ENCODE data around the gene TASP1. TPM values are rescaled to one million over a fixed set of nuclear protein-coding genes. Genes with fewer than 3 reads are reported as not detected.

The TASP1 gene
- total and polyA plus RNA-seq, 2 donors (not counting 1 experiment from before 2014, with no cell fraction given) = 6.4 to 23.9 TPM

DNA sequence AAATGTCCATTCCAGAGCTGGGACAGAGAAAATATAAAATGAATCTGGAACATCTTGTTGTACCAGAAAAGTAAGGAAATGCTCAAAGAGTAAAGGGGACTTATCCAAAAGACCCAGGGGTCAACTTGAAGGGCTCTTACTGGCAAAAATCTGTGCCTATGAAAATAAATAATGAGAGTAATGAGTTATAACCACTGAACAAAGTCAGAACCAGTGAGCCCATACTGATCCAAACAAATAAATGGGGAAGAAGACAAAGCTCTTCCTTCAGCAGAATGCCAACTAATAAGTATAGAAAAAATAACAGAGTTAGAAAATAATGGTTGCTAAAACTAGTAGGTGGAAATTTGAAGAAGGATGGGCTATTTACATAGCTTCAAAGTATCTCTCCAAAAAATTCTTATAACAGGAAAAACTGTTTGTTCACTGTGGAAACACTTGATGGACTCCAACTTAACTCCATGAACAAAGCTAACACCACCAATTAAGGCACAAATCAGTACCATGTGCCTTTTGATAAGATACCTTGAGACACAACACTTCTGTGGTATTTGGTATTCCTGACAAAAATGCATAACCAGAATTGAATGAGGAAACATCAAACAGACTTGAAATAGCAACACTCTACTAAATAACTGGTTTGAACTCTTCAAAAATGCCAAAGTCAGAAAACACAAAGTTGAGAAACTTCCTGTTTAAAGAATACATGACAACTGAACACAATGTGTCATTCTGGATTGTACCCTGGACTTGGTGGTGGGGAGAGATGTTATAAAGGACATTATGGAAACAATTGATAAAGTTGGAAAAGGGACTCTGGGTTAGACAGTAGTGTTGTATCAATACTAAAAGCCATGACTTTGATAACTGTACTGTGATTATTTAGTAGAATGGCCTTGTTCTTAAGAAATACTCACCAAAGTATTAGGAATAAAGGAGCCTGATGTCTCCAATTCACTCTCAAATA, 220.2 kb downstream of the TASP1 start:
- no peak for TF ChIP-seq CTCF (IDR thresholded peaks at IDR 0.05)
- TF ChIP-seq EZH2 (IDR thresholded peaks at IDR 0.05; ENCODE audit: borderline replicate concordance, insufficient read depth, low read depth, low read length, poor library complexity, severe bottlenecking) = no peak
- Mint-ChIP-seq H3K4me3 (no peak overlapping the region), H3K9me3 (ENCODE audit: insufficient read depth) (no peaks in the 10 kb centered on the region), H3K4me1 (no peaks in the 10 kb centered on the region), H3K27ac (no peak overlapping the region), H3K27me3 (no peaks in the 10 kb centered on the region)
- no peak overlapping the region for H3K9ac ChIP-seq (ENCODE audit: low read length)
- ATAC-seq (ENCODE audit: low read depth) (no peak), DNase-seq (no peak)
- peaks cover 0 to 11% of the 10 kb centered on the region in 2 experiments for H3K36me3 ChIP-seq (replicated peaks in 1 of 2; ENCODE audit: control extremely low read depth in 1 of 2, control insufficient read depth in 1 of 2, extremely low read depth in 1 of 2, insufficient read depth in 2 of 2, low read length in 1 of 2)
- H3K27ac ChIP-seq (ENCODE audit: low read length in 2 of 2) = no peak overlapping the region
- H4K20me1 ChIP-seq (ENCODE audit: control insufficient read depth, insufficient read depth, low read length, poor library complexity, severe bottlenecking) = no peaks in the 10 kb centered on the region
- H3K4me2 ChIP-seq (replicated peaks; ENCODE audit: low read depth, low read length, poor library complexity, severe bottlenecking) = no peak overlapping the region
- ChIA-PET POLR2A (no interaction called here), CTCF (no interaction called here)
- H2AFZ ChIP-seq (ENCODE audit: insufficient read depth, low read depth, low read length, poor library complexity, severe bottlenecking) = no peak overlapping the region
- no peaks in the 10 kb centered on the region for H3K27me3 ChIP-seq (replicated peaks in 1 of 4; ENCODE audit: control extremely low read depth in 1 of 4, control insufficient read depth in 3 of 4, insufficient read depth in 4 of 4, low read length in 3 of 4)
- intact Hi-C loops (cut with micrococcal nuclease) = no loop called here
- H3K9me3 ChIP-seq (ENCODE audit: control extremely low read depth in 1 of 3, control insufficient read depth in 2 of 3, insufficient read depth in 1 of 3, low read length in 2 of 3) = no peaks in the 10 kb centered on the region
- no peaks in the 10 kb centered on the region for H3K79me2 ChIP-seq (ENCODE audit: control insufficient read depth, insufficient read depth, low read length)
- no peak overlapping the region for H3K4me3 ChIP-seq (ENCODE audit: control extremely low read depth in 1 of 5, extremely low read depth in 1 of 5, insufficient read depth in 1 of 5, low read depth in 2 of 5, low read length in 4 of 5)
- H3K4me1 ChIP-seq (ENCODE audit: control insufficient read depth in 2 of 2, insufficient read depth in 2 of 2, low read length in 2 of 2) = no peaks in the 10 kb centered on the region

- Histone ChIP-seq H3K4me3 (ENCODE audit: control extremely low read depth in 1 of 5, extremely low read depth in 1 of 5, insufficient read depth in 1 of 5, low read depth in 2 of 5, low read length in 4 of 5) (no peak overlapping the region), H3K9me3 (ENCODE audit: control extremely low read depth in 1 of 3, control insufficient read depth in 2 of 3, insufficient read depth in 1 of 3, low read length in 2 of 3) (no peaks in the 10 kb centered on the region), H3K36me3 (replicated peaks in 1 of 2; ENCODE audit: control extremely low read depth in 1 of 2, control insufficient read depth in 1 of 2, extremely low read depth in 1 of 2, insufficient read depth in 2 of 2, low read length in 1 of 2) (peaks cover 0 to 9% of the 10 kb centered on the region in 2 experiments), H3K27ac (ENCODE audit: low read length in 2 of 2) (no peak overlapping the region), H3K79me2 (ENCODE audit: control insufficient read depth, insufficient read depth, low read length) (no peaks in the 10 kb centered on the region), H3K4me2 (replicated peaks; ENCODE audit: low read depth, low read length, poor library complexity, severe bottlenecking) (no peak overlapping the region), H3K27me3 (replicated peaks in 1 of 4; ENCODE audit: control extremely low read depth in 1 of 4, control insufficient read depth in 3 of 4, insufficient read depth in 4 of 4, low read length in 3 of 4) (no peaks in the 10 kb centered on the region), H3K4me1 (ENCODE audit: control insufficient read depth in 2 of 2, insufficient read depth in 2 of 2, low read length in 2 of 2) (no peaks in the 10 kb centered on the region), H4K20me1 (ENCODE audit: control insufficient read depth, insufficient read depth, low read length, poor library complexity, severe bottlenecking) (no peaks in the 10 kb centered on the region), H2AFZ (ENCODE audit: insufficient read depth, low read depth, low read length, poor library complexity, severe bottlenecking) (no peak overlapping the region), H3K9ac (ENCODE audit: low read length) (no peak overlapping the region)
- POLR2A ChIA-PET = no interaction called here
- DNase-seq = no peak
- ATAC-seq (ENCODE audit: low read depth) = no peak
- Mint-ChIP-seq H3K27me3 (no peaks in the 10 kb centered on the region), H3K27ac (no peak overlapping the region), H3K4me3 (no peak overlapping the region), H3K4me1 (no peaks in the 10 kb centered on the region), H3K9me3 (ENCODE audit: insufficient read depth) (no peaks in the 10 kb centered on the region)
- TF ChIP-seq CTCF (IDR thresholded peaks at IDR 0.05) (no peak), EZH2 (IDR thresholded peaks at IDR 0.05; ENCODE audit: borderline replicate concordance, insufficient read depth, low read depth, low read length, poor library complexity, severe bottlenecking) (no peak)
- 100% methylated on average over 3 of the region's 3 CpGs for WGBS (ENCODE audit: insufficient coverage)
- intact Hi-C loops (cut with micrococcal nuclease) = no loop called here
- CTCF ChIA-PET = no interaction called here
Measured at GRCh38 chr20:13416531-13416930, 222.2 kb downstream of the TASP1 start.

Measured in B cell (primary cell).